D721Med (cell line): ENCODE measurements around the gene PIGM.

Source experiments
- DNase-seq: peaks from one replicate; pipeline ENCODE4 v3.0.0; 2011; ENCODE audit warnings: low spot score; ENCODE audit not compliant: insufficient read length
- FAIRE-seq: peaks from 2 replicates; lab custom pipeline; 2011; peaks lifted over from hg19 to GRCh38; lab: Jason Lieb, UNC
- CTCF ChIP-seq: IDR thresholded peaks from 2 replicates; pipeline ENCODE4 v1.5.1; 2012; ENCODE audit warnings: mild to moderate bottlenecking, control low read depth; ENCODE audit not compliant: insufficient read depth; ENCODE audit errors: missing control alignments

Gene PIGM

GRCh38 chr1:160068225-160068624 lies 36.4 kb upstream of the PIGM start:
- no peak for FAIRE-seq
- TF ChIP-seq CTCF: no peak

GRCh38 chr1:160066829-160067745 lies 35.3 kb upstream of the PIGM start:
- TF ChIP-seq CTCF: no peak
- FAIRE-seq (no peak), DNase-seq (no peak)

More at GRCh38 chr1:160068225-160068624, 36.4 kb upstream of the PIGM start:
- no peak for DNase-seq

GRCh38 chr1:160064746-160065145 lies 33.0 kb upstream of the PIGM start:
- FAIRE-seq (no peak), DNase-seq (no peak)
- TF ChIP-seq CTCF: no peak

- TF ChIP-seq CTCF: no peak
- FAIRE-seq: no peak
- DNase-seq: no peak
These were observed 32.4 kb upstream of the PIGM start for GRCh38 chr1:160064164-160064563.

GRCh38 chr1:160063176-160063575 lies 31.4 kb upstream of the PIGM start:
- TF ChIP-seq CTCF: no peak
- FAIRE-seq: no peak
- DNase-seq: no peak

- DNase-seq: no peak
- no peak for TF ChIP-seq CTCF
These were observed 30.4 kb upstream of the PIGM start for GRCh38 chr1:160062230-160062532.

More at GRCh38 chr1:160062230-160062532, 30.4 kb upstream of the PIGM start:
- no peak for FAIRE-seq
